Measurements from ENCODE around the gene CUX1.

Gene CUX1

DNA sequence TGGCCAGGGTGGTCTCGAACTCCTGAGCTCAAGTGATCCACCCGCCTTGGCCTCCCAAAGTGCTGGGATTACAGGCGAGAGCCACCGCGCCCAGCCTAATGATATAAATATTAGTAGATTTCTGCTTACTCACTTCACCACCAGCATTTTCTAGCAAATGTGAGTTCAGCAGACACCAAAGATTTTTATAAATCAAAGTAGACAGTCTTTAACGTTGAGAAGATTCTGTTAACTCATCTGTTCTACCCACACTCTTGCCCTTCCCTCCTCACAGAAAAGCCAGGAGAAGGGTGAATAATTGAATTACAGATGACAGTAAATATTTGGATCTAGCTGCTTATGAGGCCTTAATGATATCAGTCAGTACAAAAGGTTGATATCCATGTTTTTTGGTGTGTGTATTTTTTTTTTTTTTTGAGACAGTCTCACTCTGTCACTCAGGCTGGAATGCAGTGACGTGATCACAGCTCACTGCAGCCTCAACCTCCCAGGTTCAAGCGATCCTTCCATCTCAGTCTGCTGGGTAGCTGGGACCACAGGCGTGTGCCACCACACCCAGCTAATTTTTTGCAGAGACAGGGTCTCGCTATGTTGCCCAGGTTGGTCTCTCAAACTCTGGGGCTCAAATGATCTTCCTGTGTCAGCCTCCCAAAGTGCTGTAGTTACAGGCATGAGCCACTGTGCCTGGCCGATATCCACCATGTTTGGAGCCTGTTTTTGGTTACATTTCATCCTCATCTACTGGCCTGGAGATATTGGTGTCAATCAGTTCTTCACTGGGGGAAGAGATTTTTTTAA is 120.5 kb downstream of the CUX1 start:
- no peak overlapping the region for H3K4me3 ChIP-seq (ENCODE audit: control insufficient read depth, low read depth, low read length)
- TF ChIP-seq, protein P1, sequence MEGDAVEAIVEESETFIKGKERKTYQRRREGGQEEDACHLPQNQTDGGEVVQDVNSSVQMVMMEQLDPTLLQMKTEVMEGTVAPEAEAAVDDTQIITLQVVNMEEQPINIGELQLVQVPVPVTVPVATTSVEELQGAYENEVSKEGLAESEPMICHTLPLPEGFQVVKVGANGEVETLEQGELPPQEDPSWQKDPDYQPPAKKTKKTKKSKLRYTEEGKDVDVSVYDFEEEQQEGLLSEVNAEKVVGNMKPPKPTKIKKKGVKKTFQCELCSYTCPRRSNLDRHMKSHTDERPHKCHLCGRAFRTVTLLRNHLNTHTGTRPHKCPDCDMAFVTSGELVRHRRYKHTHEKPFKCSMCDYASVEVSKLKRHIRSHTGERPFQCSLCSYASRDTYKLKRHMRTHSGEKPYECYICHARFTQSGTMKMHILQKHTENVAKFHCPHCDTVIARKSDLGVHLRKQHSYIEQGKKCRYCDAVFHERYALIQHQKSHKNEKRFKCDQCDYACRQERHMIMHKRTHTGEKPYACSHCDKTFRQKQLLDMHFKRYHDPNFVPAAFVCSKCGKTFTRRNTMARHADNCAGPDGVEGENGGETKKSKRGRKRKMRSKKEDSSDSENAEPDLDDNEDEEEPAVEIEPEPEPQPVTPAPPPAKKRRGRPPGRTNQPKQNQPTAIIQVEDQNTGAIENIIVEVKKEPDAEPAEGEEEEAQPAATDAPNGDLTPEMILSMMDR (IDR thresholded peaks at IDR 0.05; ENCODE audit: control insufficient read depth, insufficient read depth, low read depth, low read length, missing control alignments), result no peak
- DNase-seq (ENCODE audit: low read depth), result no peak

DNA sequence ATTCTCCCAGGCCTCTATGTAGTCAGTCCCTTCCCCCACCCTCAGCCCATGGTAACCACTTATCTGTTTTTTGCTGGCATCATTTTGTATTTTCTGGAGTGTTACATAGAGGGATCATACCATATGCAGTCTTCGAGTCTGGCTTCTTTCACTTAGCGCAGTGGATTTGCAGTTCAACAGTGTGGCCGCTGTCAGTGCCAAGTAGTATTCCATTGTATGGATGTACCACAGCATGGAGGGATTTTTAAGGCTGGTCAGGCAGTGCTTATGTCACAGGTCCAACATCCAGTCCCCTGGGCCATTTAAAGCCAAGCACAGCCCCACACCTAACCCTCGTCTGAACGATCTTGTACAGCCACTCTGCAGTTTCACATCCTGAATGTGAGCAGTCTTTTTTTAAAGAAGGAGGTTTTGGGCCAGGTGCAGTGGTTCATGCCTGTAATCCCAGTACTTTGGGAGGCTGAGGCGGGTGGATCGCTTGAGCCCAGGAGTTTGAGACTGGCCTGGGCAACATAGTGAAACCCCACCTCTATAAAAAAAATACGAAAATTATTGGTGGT is 121.8 kb downstream of the CUX1 start:
- DNase-seq (ENCODE audit: low read depth), result no peak
- H3K4me3 ChIP-seq (ENCODE audit: control insufficient read depth, low read depth, low read length), result no peak overlapping the region
- TF ChIP-seq, protein P1 (IDR thresholded peaks at IDR 0.05; ENCODE audit: control insufficient read depth, insufficient read depth, low read depth, low read length, missing control alignments), result no peak

DNA sequence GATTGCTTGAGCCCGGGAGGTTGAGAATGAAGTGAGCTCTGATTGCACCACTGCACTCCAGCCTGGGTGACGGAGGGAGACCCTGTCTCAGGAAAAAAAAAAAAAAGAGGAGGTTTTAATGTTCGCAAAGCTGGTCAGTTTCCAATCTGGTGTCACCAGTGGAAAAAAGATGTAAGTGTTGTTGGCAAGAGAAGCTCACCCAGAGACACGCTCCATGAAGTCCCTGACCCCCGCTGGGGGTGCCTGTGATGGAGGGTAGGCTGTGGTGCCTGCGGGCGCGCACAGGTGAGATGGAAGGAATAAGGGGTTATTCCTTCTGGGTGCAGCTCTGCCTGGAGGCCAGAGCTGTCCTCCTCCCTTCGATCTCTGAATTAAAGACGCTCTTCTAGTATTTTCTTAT is 122.7 kb downstream of the CUX1 start:
- TF ChIP-seq, protein P1 (IDR thresholded peaks at IDR 0.05; ENCODE audit: control insufficient read depth, insufficient read depth, low read depth, low read length, missing control alignments), result no peak
- H3K4me3 ChIP-seq (ENCODE audit: control insufficient read depth, low read depth, low read length), result no peak overlapping the region

DNA sequence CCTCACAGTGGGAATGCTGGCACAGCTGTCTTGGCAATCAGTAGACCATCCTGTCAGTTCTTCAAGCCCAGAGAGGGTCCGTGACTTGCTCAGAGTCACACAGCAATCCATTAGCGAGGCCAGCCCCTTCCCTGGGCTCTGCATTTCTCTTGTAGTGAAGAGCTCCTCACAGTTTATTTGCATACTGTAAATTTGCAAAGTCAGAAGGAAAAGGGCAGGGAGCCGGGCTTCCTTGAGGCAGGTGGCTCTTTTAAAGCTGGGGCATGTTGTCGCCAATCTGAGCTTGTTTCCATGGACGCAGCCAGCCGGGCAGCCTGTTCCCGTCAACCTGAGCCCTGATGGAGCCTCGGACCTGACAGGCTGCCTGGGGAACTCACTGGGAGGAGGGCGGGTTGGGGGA is 123.4 kb downstream of the CUX1 start:
- no peak overlapping the region for H3K4me3 ChIP-seq (ENCODE audit: control insufficient read depth, low read depth, low read length)

More for the DNA sequence above, 122.7 kb downstream of the CUX1 start:
- DNase-seq (ENCODE audit: low read depth), result no peak

DNA sequence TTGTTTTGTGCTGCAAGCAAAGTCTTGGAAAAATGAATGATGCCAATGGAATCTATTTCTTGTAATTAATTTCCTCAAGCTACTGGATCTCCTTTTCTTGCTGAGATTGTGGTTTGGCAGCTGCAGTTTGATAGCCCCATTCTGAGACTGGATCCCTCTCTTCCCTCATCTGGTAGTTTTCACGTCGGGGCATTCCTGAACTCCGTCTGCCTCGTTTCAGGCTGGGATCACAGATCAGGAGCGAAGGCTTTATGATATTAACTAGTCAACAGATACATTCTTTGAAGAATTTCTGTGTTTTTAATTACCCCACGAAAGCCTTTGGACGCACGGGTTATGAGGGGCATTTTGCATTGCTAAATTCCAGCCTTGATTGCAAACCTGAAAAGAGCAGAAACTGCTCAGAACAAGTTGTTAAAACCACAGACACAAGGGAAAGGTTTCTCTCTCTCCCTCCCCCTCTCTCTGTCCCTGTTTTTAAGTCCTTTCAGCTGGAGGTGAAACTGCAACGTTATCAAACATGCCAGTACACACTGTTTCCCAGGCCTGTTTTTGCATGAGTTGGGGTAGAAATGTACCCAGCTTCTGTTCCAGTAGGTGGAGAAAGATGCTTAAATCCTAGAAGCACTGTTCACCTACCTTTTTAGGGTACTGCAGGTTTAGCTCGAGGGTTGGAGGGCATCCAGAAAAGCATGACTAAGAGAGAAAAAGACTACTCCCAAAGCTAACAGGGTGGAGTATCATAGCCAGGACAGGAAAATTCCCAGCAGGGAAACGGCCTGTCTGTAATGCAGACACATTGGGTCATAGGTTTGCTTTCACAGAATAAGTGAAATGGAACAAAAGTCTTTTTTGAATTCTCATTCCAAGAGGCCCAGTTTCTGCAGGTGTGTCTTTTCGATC is 124.3 kb downstream of the CUX1 start:
- H3K4me3 ChIP-seq (ENCODE audit: control insufficient read depth, low read depth, low read length), result no peak overlapping the region

More for the DNA sequence above, 123.4 kb downstream of the CUX1 start:
- no peak for DNase-seq (ENCODE audit: low read depth)
- TF ChIP-seq, protein P1 (IDR thresholded peaks at IDR 0.05; ENCODE audit: control insufficient read depth, insufficient read depth, low read depth, low read length, missing control alignments), result no peak

More for the DNA sequence above, 124.3 kb downstream of the CUX1 start:
- no peak for DNase-seq (ENCODE audit: low read depth)
- TF ChIP-seq, protein P1 (IDR thresholded peaks at IDR 0.05; ENCODE audit: control insufficient read depth, insufficient read depth, low read depth, low read length, missing control alignments), result no peak
